ENCODE measurements around the gene OR51T1. TPM values are rescaled to one million over a fixed set of nuclear protein-coding genes. Genes with fewer than 3 reads are reported as not detected.

OR51T1 gene
- polyA plus RNA-seq, 3 donors, result not detected

DNA sequence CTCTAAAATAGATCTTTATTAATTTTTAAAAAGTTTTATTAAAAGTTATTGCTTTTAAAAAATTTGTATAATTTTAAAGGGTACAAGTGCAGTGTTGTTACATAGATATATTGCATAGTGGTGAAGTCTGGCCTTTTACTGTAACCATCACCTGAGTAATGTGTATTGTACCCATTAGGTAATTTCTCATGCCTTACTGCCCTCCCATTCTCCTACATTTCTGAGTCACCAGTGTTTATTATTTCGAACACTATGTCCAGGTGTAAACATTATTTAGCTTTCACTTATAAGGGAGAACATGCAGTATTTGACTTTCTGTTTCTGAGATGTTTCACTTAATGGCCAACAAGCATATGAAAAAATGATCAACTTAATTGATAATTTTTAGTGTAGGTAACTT is 40.1 kb downstream of the OR51T1 start:
- DNase-seq (ENCODE audit: extremely low read depth in 1 of 11, low read depth in 9 of 11, low spot score in 4 of 11), result no peak

GRCh38 chr11:4922304-4922703 is 40.6 kb downstream of the OR51T1 start:
- DNase-seq (ENCODE audit: extremely low read depth in 1 of 11, low read depth in 9 of 11, low spot score in 4 of 11), result no peak

- DNase-seq (ENCODE audit: extremely low read depth in 1 of 11, low read depth in 9 of 11, low spot score in 4 of 11), result no peak
Measured at GRCh38 chr11:4924239-4924638, 42.5 kb downstream of the OR51T1 start, which contains the start of gene OR51G1. Gene OR51G1 (minus strand): TSS chr11:4924339. CDS start chr11:4924339, 0 bp downstream.

GRCh38 chr11:4926608-4927007 is 44.9 kb downstream of the OR51T1 start:
- no peak for DNase-seq (ENCODE audit: extremely low read depth in 1 of 11, low read depth in 9 of 11, low spot score in 4 of 11)

Other genes starting within 250 kb of the OR51T1 start
- gene OR51D1, start 244.4 kb upstream of the OR51T1 start, polyA plus RNA-seq (ENCODE audit: insufficient read length in 3 of 3), result not detected
- gene OR51E1, start 237.9 kb upstream of the OR51T1 start, polyA plus RNA-seq (ENCODE audit: insufficient read length in 3 of 3), result 1 to 10 TPM; 1.4 to 1.8 (median 1.4) TPM
- gene OR51E2, start 184.0 kb upstream of the OR51T1 start, polyA plus RNA-seq (ENCODE audit: insufficient read length in 3 of 3), result 1 to 10 TPM in 2 of 3 donors, under 1 TPM in 1; 0.91 to 1.3 (median 1.2) TPM
- under 1 TPM; 0.43 to 0.89 (median 0.80) TPM for gene MMP26, start 177.1 kb upstream of the OR51T1 start, polyA plus RNA-seq (ENCODE audit: insufficient read length in 3 of 3)
- gene OR51F1, start 112.0 kb upstream of the OR51T1 start, polyA plus RNA-seq (ENCODE audit: insufficient read length in 3 of 3), result not detected
- gene OR52R1, start 77.5 kb upstream of the OR51T1 start, polyA plus RNA-seq (ENCODE audit: insufficient read length in 3 of 3), result not detected
- not detected for gene OR51F2, start 60.6 kb upstream of the OR51T1 start, polyA plus RNA-seq (ENCODE audit: insufficient read length in 3 of 3)
- gene OR51S1, start 32.7 kb upstream of the OR51T1 start, polyA plus RNA-seq (ENCODE audit: insufficient read length in 3 of 3), result not detected
- not detected for gene OR51A7, start 21.9 kb downstream of the OR51T1 start, polyA plus RNA-seq (ENCODE audit: insufficient read length in 3 of 3)
- gene OR51G2, start 37.5 kb downstream of the OR51T1 start, polyA plus RNA-seq (ENCODE audit: insufficient read length in 3 of 3), result not detected
- gene OR51G1, start 42.4 kb downstream of the OR51T1 start, polyA plus RNA-seq (ENCODE audit: insufficient read length in 3 of 3), result not detected
- gene OR51A4, start 65.7 kb downstream of the OR51T1 start, polyA plus RNA-seq (ENCODE audit: insufficient read length in 3 of 3), result under 1 TPM in 1 of 3 donors, not detected in 2; 0.05 TPM
- gene OR51A2, start 73.8 kb downstream of the OR51T1 start, polyA plus RNA-seq (ENCODE audit: insufficient read length in 3 of 3), result not detected
- under 1 TPM in 2 of 3 donors, not detected in 1; 0.06 to 0.11 TPM for gene OR51L1, start 113.0 kb downstream of the OR51T1 start, polyA plus RNA-seq (ENCODE audit: insufficient read length in 3 of 3)
- not detected for gene OR52J3, start 164.6 kb downstream of the OR51T1 start, polyA plus RNA-seq (ENCODE audit: insufficient read length in 3 of 3)
- gene OR52E2, start 177.7 kb downstream of the OR51T1 start, polyA plus RNA-seq (ENCODE audit: insufficient read length in 3 of 3), result not detected
- gene OR52E1, start 187.7 kb downstream of the OR51T1 start, polyA plus RNA-seq (ENCODE audit: insufficient read length in 3 of 3), result not detected